Smooth muscle cell of the coronary artery (primary cell): ENCODE measurements around the gene MICU2. TPM values are rescaled to one million over a fixed set of nuclear protein-coding genes. Genes with fewer than 3 reads are reported as not detected.

ENCODE experiments used
- total RNA-seq: library from RNA; depleted of rRNA; stranded (reverse); fragments of >200 nt; gene quantifications from 2 replicates; pipeline ENCODE4 v1.2.3, GENCODE V29; 2014; ENCODE audit warnings: low replicate concordance

Gene MICU2, protein sequence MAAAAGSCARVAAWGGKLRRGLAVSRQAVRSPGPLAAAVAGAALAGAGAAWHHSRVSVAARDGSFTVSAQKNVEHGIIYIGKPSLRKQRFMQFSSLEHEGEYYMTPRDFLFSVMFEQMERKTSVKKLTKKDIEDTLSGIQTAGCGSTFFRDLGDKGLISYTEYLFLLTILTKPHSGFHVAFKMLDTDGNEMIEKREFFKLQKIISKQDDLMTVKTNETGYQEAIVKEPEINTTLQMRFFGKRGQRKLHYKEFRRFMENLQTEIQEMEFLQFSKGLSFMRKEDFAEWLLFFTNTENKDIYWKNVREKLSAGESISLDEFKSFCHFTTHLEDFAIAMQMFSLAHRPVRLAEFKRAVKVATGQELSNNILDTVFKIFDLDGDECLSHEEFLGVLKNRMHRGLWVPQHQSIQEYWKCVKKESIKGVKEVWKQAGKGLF
- total RNA-seq, result 23.3 and 34.6 TPM in 2 replicates

DNA sequence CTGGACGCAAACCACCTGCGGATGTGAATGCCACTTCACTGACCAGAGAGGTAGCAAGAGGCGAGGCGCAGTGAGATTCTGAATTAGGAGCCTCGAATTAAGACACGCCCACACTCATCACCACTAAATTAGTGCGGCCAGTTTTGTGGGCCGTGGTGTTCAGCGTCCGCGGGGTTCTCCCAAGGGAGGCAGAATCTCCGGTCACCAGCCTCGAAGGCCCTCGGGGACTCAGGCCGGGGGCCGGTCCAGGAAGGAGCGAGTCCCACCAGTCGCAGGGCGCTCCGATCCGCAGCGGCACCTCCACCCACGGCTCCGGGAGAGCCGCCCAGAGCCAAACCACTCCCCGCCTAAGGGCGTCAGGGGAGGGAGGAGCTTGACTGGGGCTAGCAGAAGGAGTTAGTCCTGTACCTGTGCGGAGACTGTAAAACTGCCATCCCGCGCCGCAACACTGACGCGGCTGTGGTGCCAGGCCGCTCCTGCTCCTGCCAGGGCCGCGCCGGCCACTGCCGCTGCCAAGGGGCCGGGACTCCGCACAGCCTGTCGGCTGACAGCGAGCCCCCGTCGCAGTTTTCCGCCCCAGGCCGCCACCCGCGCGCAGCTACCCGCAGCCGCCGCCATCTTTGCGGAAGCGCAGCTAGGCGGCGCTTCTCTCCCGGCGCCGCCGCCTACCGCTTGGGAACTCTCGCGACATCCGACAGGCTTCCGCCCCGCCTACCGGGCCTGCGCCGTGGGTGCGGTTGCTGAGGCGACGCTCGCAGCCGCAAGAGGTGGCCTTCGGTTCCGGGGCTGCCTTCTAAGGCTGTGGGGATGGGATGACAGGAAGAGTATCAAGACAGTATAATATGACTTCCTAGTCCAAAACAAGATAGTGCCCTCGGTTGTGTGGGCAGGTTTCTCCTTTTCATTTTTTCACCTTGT, at the start of gene MICU2:
Gene MICU2 (minus strand): TSS at position 640 of the 918 bp plus-strand sequence. CDS start 22 bp downstream, at position 618.

DNA sequence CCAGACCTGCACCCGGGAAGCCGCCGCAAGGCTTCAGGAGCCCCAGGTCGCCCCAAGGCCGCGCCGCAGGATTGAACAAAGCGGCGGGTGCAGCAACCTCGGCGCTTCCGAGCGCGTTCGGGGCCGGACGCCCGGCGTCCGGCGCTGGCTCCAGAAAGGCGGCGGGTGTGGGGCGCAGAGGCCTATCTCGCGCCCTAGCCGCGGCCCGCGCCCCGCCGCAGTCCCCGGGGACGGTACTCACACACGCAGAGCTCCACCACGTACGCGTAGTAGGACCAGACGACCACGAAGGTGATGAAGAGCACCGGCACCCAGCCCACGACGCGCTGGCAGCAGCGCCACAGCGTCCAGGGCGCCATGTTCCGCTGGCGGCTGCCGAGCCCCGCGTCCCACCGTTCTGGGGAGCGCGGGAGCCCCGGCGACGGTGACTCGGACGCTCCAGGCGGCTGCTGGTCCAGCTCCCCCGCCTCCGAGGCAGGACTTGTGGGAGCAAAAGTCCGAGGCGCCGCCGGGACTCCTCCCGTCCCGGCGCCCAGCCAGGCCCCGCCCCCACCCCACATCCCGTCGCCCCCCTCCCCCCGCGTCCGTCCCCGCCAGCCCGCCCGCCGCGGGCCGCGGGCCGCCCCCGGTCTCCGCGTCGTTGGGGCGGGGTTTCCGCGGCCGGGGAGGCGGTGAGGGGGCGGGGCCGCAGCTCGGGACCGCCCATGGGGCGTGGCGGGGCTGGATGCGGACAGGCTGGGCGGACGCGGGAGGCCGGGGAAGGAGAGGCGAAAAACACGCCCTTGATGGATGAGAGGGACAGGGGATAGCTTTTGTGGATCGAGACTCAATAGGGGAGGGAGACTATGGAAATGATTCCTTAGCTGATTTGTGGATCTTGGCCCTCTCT, 144.9 kb downstream of the MICU2 start, which contains the start of gene ZDHHC20:
Gene ZDHHC20 (minus strand): TSS at position 491 of the 889 bp plus-strand sequence. CDS start 132 bp downstream, at position 359.

Other genes starting within 250 kb of the MICU2 start
- 31.9 and 58.2 TPM in 2 replicates for gene ZDHHC20, start 144.9 kb downstream of the MICU2 start, total RNA-seq
- 0.47 TPM in 1 of 2 replicates, not detected in the other for gene FGF9, start 66.9 kb upstream of the MICU2 start, total RNA-seq